ENCODE measurements around the gene LONP2.

- TF ChIP-seq CTCF (IDR thresholded peaks at IDR 0.05) (no peak), EP300 (IDR thresholded peaks at IDR 0.05) (no peak), POLR2AphosphoS5 (IDR thresholded peaks at IDR 0.05) (no peak), POLR2A (IDR thresholded peaks at IDR 0.05; ENCODE audit: low read depth) (no peak)
Observed at GRCh38 chr16:48395375-48395774, 151.3 kb downstream of the LONP2 start.

Data from esophagus muscularis mucosa (tissue), 4 donors.